Chondrocyte (in vitro differentiated cells): ENCODE measurements around the gene NDE1. TPM values are rescaled to one million over a fixed set of nuclear protein-coding genes. Genes with fewer than 3 reads are reported as not detected.

ENCODE experiments used
- DNase-seq: peaks from one replicate; pipeline ENCODE4 v3.0.0; 2021; ENCODE audit warnings: mixed read lengths, low spot score
- H3K27ac Mint-ChIP-seq: one replicate; pipeline ENCODE4 v1.8.0; 2021; ENCODE audit warnings: mild to moderate bottlenecking, moderate library complexity, mixed read lengths; ENCODE audit not compliant: unreplicated experiment
- H3K27me3 Mint-ChIP-seq: 2 replicates; pipeline ENCODE4 v1.8.0; 2021; ENCODE audit warnings: low read depth, mixed read lengths
- H3K36me3 Mint-ChIP-seq: 2 replicates; pipeline ENCODE4 v1.8.0; 2021; ENCODE audit warnings: low read depth, mixed read lengths
- H3K4me1 Mint-ChIP-seq: 2 replicates; pipeline ENCODE4 v1.8.0; 2021; ENCODE audit warnings: low read depth, mild to moderate bottlenecking, mixed read lengths
- H3K4me3 Mint-ChIP-seq: one replicate; pipeline ENCODE4 v1.8.0; 2021; ENCODE audit warnings: mild to moderate bottlenecking, moderate library complexity, mixed read lengths; ENCODE audit not compliant: unreplicated experiment
- H3K9me3 Mint-ChIP-seq: 2 replicates; pipeline ENCODE4 v1.8.0; 2021; ENCODE audit warnings: low read depth, mixed read lengths
- total RNA-seq: library from RNA; stranded (reverse); gene quantifications from 3 replicates; pipeline ENCODE4 v1.2.1, GENCODE V29; 2021
- TF ChIP-seq, protein P1 (sequence below): fragments of 200-600 bp; sonication (generic); IDR thresholded peaks from 2 replicates; pipeline ENCODE4 v1.5.0; 2021; ENCODE audit warnings: antibody characterized with exemption, mild to moderate bottlenecking, moderate library complexity

Gene NDE1
- total RNA-seq, 1 donor from 2014 or later, result 32.3 TPM

DNA sequence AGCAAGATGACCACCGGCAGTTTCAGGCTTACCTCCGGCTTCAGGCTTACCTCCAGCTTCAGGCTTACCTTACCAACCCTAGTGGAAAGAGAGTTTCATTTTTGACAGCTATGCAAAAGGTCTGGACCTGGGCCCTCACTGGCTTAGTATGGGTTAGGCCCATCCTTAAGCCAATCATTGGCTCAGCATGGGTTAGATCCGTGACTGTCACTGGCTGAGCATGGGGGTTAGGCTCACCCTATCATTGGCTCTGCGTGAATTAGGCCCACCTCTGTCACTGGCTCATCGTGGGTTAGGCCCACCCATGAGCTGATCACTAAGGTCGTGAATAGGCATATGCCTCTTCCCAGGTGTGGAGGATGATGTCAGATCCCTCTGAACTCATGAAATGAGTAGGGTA lies 8.1 kb downstream of the NDE1 start:
- DNase-seq, result no peak
- TF ChIP-seq, protein P1, sequence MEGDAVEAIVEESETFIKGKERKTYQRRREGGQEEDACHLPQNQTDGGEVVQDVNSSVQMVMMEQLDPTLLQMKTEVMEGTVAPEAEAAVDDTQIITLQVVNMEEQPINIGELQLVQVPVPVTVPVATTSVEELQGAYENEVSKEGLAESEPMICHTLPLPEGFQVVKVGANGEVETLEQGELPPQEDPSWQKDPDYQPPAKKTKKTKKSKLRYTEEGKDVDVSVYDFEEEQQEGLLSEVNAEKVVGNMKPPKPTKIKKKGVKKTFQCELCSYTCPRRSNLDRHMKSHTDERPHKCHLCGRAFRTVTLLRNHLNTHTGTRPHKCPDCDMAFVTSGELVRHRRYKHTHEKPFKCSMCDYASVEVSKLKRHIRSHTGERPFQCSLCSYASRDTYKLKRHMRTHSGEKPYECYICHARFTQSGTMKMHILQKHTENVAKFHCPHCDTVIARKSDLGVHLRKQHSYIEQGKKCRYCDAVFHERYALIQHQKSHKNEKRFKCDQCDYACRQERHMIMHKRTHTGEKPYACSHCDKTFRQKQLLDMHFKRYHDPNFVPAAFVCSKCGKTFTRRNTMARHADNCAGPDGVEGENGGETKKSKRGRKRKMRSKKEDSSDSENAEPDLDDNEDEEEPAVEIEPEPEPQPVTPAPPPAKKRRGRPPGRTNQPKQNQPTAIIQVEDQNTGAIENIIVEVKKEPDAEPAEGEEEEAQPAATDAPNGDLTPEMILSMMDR, result no peak
- H3K4me3 Mint-ChIP-seq, result no peak overlapping the region

DNA sequence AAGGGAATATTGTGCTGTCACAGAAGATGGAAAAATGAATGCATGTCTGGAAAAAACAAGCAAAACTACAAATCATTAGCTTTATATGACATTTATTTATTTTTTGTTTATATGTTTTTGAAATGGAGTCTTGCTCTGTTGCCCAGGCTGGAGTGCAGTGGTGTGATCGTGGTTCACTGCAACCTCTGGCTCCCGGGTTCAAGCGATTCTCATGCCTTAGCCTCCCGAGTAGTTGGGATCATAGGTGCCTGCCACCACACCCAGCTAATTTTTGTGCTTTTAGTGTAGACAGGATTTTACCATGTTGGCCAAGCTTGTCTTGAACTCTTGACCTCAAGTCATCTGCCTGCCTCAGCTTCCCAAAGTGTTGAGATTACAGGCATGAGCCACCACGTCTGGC lies 8.5 kb downstream of the NDE1 start:
- peak; percentile 13 for DNase-seq
- Mint-ChIP-seq H3K36me3 (peaks cover 7% of the 10 kb centered on the region), H3K27me3 (no peaks in the 10 kb centered on the region), H3K27ac (no peak overlapping the region), H3K9me3 (no peaks in the 10 kb centered on the region), H3K4me1 (peaks cover 11% of the 10 kb centered on the region), H3K4me3 (no peak overlapping the region)
- TF ChIP-seq, protein P1, result no peak

More for the DNA sequence above, 8.1 kb downstream of the NDE1 start:
- Mint-ChIP-seq H3K27ac (no peak overlapping the region), H3K9me3 (no peaks in the 10 kb centered on the region), H3K4me1 (peaks cover 15% of the 10 kb centered on the region), H3K36me3 (peaks cover 7% of the 10 kb centered on the region), H3K27me3 (no peaks in the 10 kb centered on the region)

DNA sequence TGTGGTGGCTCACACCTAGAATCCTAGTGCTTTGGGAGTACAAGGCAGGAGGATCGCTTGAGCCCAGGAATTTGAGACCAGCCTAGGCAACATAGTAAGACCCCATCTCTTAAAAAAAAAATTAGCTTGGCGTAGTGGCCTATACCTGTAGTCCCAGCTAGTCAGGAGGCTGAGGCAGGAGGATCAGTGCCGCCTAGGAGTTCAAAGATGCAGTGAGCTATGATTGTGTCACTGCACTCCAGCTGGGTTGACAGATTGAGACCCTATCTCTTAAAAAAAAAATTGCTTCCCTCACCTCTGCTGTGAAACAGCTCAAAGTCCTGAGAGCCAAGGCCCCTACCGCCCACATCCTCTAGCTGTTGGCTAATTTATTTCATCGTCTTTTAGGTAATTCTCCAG lies 10.2 kb downstream of the NDE1 start:
- Mint-ChIP-seq H3K9me3 (no peaks in the 10 kb centered on the region), H3K27me3 (no peaks in the 10 kb centered on the region), H3K4me3 (no peak overlapping the region), H3K4me1 (peaks cover 6% of the 10 kb centered on the region), H3K36me3 (peaks cover 7% of the 10 kb centered on the region), H3K27ac (peak overlapping the region; percentile 69)
- peak; percentile 2 for DNase-seq
- TF ChIP-seq, protein P1, result no peak

DNA sequence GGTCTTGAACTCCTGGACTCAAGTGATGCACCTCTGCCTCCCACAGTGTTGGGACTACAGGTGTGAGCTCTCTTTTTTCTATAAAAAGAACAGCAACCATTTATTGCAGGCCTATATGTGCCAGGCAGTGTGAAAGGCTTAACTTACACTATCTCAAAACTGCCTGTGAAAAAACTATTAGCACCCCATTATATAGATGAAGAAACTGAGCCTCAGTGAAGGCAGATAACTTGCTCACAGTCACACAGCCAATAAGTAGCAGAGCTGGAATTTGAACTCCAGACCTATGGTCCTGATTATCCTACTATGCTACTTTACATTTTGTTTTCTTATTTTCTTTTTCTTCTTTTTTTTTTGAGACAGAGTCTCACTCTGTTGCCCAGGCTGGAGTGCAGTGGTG lies 15.1 kb downstream of the NDE1 start:
- no peak for DNase-seq
- TF ChIP-seq, protein P1, result no peak
- Mint-ChIP-seq H3K36me3 (peaks cover 19% of the 10 kb centered on the region), H3K27ac (no peak overlapping the region), H3K9me3 (no peaks in the 10 kb centered on the region), H3K4me3 (no peak overlapping the region), H3K27me3 (no peaks in the 10 kb centered on the region), H3K4me1 (peaks cover 6% of the 10 kb centered on the region)

DNA sequence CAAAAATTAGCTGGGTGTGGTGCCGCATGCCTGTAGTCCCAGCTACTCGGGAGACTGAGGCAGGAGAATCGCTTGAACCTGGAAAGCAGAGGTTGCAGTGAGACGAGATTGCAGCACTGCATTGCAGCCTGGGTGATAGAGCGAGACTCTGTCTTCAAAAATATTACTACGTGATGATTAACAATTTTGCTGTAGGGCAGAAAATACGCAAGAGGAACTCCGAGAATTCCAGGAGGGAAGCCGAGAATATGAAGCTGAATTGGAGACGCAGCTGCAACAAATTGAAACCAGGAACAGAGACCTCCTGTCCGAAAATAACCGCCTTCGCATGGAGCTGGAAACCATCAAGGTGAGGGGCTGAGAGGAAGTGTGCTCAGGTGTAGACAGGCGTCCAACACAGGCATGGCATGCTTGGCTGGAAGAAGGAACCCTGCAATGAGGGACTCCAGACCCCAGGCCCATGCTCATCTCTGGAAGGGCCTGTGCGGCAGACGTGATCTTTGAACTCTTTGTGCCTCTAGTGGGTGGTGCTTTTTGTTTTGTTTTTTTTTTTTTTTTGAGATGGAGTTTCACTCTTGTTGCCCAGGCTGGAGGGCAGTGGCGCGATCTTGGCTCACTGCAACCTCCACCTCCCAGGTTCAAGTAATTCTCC lies 17.2 kb downstream of the NDE1 start:
- no peak overlapping the region for H3K27ac Mint-ChIP-seq
- TF ChIP-seq, protein P1, result no peak
- no peak for DNase-seq
- peaks cover 18% of the 10 kb centered on the region for H3K36me3 Mint-ChIP-seq
- no peaks in the 10 kb centered on the region for H3K9me3 Mint-ChIP-seq
- H3K4me3 Mint-ChIP-seq, result no peak overlapping the region
- no peaks in the 10 kb centered on the region for H3K27me3 Mint-ChIP-seq
- H3K4me1 Mint-ChIP-seq, result peaks cover 5% of the 10 kb centered on the region
